GM12875 (cell line): ENCODE results near the gene CHGA.

Experiments used
- H3K4me3 ChIP-seq: one replicate; pipeline ENCODE4 v1.5.1; 2011; ENCODE audit warnings: low read depth, low read length, control low read depth
- CTCF ChIP-seq: IDR thresholded peaks from 2 replicates; pipeline ENCODE4 v1.5.1; 2011; ENCODE audit warnings: low read depth, mild to moderate bottlenecking, control low read depth, inconsistent platforms, low read length, moderate library complexity, borderline replicate concordance; ENCODE audit not compliant: insufficient read depth

Gene CHGA

GRCh38 chr14:92884410-92884809, 38.5 kb upstream of the CHGA start:
- TF ChIP-seq CTCF, result no peak
- H3K4me3 ChIP-seq, result no peak overlapping the region

GRCh38 chr14:92885279-92886061, 37.5 kb upstream of the CHGA start:
- no peak overlapping the region for H3K4me3 ChIP-seq
- TF ChIP-seq CTCF, result no peak

- no peak for TF ChIP-seq CTCF
Measured at GRCh38 chr14:92886337-92886736, 36.6 kb upstream of the CHGA start.

DNA sequence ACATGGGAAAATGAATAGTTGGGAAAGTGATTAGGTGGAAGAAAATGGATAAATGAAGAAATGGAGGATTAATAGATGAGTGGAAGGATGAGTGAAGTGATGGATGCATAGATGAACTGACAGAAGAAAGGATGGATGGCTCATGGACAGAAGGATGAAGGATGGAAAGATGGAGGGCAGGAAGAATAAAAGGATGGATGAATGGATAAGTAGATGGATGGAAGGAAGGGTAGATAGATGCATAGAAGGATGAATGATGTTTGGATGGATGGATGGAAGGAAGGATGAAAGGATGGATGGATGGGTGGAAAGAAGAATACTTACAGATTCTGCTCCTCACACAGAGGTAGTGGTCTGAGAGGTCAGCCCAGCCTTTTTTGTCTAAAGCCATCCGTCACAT, 35.8 kb upstream of the CHGA start:
- no peak overlapping the region for H3K4me3 ChIP-seq
- no peak for TF ChIP-seq CTCF

More at GRCh38 chr14:92886337-92886736, 36.6 kb upstream of the CHGA start:
- H3K4me3 ChIP-seq, result no peak overlapping the region

- no peak overlapping the region for H3K4me3 ChIP-seq
- no peak for TF ChIP-seq CTCF
Measured at GRCh38 chr14:92888896-92889295, 34.1 kb upstream of the CHGA start.

DNA sequence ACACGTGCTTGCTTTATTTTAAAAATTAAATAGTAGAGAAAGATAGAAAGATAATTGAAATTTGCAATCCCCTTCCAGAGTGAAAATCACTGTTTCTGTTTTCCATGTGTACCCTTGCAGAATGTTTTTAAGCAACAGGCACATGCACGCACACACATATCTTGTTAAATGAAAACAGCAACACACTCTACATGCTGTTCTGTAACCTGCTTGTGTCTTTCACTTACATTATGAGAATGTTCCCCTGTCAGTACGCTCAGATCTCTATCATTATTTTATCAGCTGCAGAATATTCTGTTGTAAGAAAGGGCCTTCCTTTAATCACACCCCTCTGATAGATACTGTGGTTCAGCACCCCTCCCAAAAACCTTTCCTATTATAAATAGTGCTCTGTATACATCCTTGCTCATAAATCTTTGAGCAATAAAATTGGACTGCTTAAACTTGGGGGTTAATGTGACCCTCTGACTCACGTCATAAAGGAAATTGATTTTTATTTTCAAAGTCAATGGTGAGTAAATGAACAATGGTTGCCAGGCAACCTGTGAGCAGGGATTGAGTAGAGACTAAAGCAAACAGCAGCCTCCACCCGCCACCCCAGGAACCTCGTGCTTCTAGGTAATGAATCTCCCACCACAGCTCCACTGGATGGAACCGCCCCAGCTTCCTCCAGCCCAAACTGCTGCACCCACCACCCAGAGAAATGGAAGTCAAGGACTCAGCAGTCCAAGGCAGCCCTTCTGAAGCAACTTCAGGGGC, 31.9 kb upstream of the CHGA start:
- H3K4me3 ChIP-seq, result no peak overlapping the region
- no peak for TF ChIP-seq CTCF

DNA sequence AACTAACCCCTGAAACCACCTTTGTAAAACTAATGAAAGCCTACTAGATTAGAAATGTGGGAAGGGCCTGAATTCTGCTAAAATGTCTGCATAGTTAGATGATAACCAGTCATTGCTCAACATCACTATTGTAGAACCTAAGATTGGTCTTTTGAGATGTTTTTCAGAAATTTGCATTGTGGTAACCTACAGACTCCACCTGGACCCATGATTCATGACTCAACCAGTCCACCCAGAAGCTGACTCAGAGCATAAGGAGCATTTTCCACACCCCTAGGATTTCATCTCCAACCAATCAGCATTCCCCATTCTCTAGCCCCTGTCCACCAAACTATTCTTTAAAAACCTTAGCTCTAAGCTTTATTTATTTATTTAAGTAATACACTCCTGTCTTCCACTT, 30.4 kb upstream of the CHGA start:
- no peak for TF ChIP-seq CTCF
- no peak overlapping the region for H3K4me3 ChIP-seq
